Kidney (tissue), 14 donors: ENCODE measurements around the gene URB2. TPM values are rescaled to one million over a fixed set of nuclear protein-coding genes. Genes with fewer than 3 reads are reported as not detected.

ENCODE experiments used
- DNase-seq, 5 donors: peaks; one replicate each; pipeline ENCODE4 v3.0.0-alpha.2; 2013 to 2020
- FAIRE-seq: peaks from 2 replicates; lab custom pipeline; 2012; peaks lifted over from hg19 to GRCh38; lab: Jason Lieb, UNC
- H3K27ac ChIP-seq, 2 donors: one replicate each; pipeline ENCODE4 v1.7.0; 2013; ENCODE audit warnings: low read depth in 2 of 2, low read length in 2 of 2, inconsistent platforms in 1 of 2
- H3K27me3 ChIP-seq: one replicate; pipeline ENCODE4 v1.7.1; 2013; ENCODE audit warnings: low read length, inconsistent platforms; ENCODE audit not compliant: control insufficient read depth, insufficient read depth
- H3K36me3 ChIP-seq, 3 donors: one replicate each; pipeline versions ENCODE4 v1.7.0 to v1.7.1; 2013; ENCODE audit warnings: low read length in 3 of 3, control low read depth in 1 of 3, inconsistent platforms in 1 of 3; ENCODE audit not compliant: insufficient read depth in 3 of 3, control insufficient read depth in 2 of 3
- H3K4me1 ChIP-seq, 3 donors: one replicate each; pipeline versions ENCODE4 v1.7.0 to v1.7.1; 2013; ENCODE audit warnings: low read length in 3 of 3, inconsistent platforms in 1 of 3, low read depth in 1 of 3; ENCODE audit not compliant: control insufficient read depth in 2 of 3, insufficient read depth in 2 of 3
- H3K4me3 ChIP-seq, 3 donors: one replicate each; pipeline versions ENCODE4 v1.7.0 to v1.8.1; 2013; ENCODE audit warnings: low read length in 3 of 3, control low read depth in 1 of 3, inconsistent platforms in 1 of 3
- H3K9ac ChIP-seq, 3 donors: one replicate each; pipeline versions ENCODE4 v1.7.0 to v1.7.1; 2013; ENCODE audit warnings: low read length in 3 of 3, control low read depth in 1 of 3, inconsistent platforms in 1 of 3
- H3K9me3 ChIP-seq, 3 donors: one replicate each; pipeline versions ENCODE4 v1.7.0 to v1.7.1; 2013; ENCODE audit warnings: low read length in 3 of 3, control low read depth in 1 of 3, inconsistent platforms in 1 of 3; ENCODE audit not compliant: control insufficient read depth in 2 of 3, insufficient read depth in 1 of 3
- CTCF ChIP-seq: IDR thresholded peaks from 3 replicates; pipeline ENCODE4 v1.5.1; 2012; ENCODE audit warnings: mild to moderate bottlenecking, moderate library complexity, borderline replicate concordance; ENCODE audit not compliant: insufficient read depth; ENCODE audit errors: extremely low read depth
- intact Hi-C: fragments of 100-400 bp; cut with DNase I; formaldehyde crosslinking; loops from one replicate; pipeline ENCODE4 v1.11.1; 2022
- polyA plus RNA-seq: library from polyadenylated mRNA; stranded (reverse); fragments of 350-450 nt; fragmentation: Illumina TruSeq; extraction: RNeasy Lipid Tissue Mini Kit (QIAGEN cat#74804); gene quantifications from one replicate; pipeline ENCODE4 v1.2.3, GENCODE V29; 2014; ENCODE audit warnings: low read depth, low replicate concordance; ENCODE audit not compliant: insufficient read depth
- total RNA-seq: library from RNA; stranded (reverse); fragmentation: NEBNext Ultra II Directional; extraction: Animal tissue kit (Norgen Biotek cat#: 25700); gene quantifications from one replicate; pipeline ENCODE4 v1.2.1, GENCODE V29; 2021
- donor health status: control.
- donor health status: control.
- donor health status: control.
- donor health status: control.
- donor health status: control.
- donor health status: DM: yes; HTN: yes; CAD: no.
- donor health status: Normal renal cell carcinoma (clear cell type).

Gene URB2
- total and polyA plus RNA-seq, 2 donors from 2014 or later = 1.4 to 8.3 TPM

DNA sequence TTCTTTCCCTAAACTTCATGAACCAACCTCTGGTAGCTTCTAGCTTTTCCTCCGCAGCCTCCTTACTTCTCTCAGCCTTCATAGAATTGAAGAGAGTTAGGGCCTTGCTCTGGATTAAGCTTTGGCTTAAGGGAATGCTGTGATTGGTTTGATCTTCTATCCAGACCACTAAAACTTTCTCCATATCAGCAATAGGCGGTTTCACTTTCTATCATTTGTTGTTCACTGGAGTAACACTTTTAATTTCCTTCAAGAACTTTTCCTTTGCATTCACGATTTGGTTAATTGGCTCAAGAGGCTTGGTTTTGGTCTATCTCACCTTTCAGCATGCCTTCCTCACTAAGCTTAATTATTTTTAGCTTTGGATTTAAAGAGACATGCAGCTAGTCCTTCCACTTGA lies 5.1 kb downstream of the URB2 start:
- H3K36me3 ChIP-seq = peaks cover 0 to 14% (median 6%) of the 10 kb centered on the region in 3 donors
- H3K9me3 ChIP-seq = no peaks in the 10 kb centered on the region
- no peak for TF ChIP-seq CTCF
- H3K4me1 ChIP-seq = no peaks in the 10 kb centered on the region
- intact Hi-C loops = no loop called here
- no peak for FAIRE-seq
- H3K27ac ChIP-seq = no peak overlapping the region
- H3K4me3 ChIP-seq = no peak overlapping the region
- no peak overlapping the region for H3K9ac ChIP-seq
- DNase-seq = no peak
- no peaks in the 10 kb centered on the region for H3K27me3 ChIP-seq

DNA sequence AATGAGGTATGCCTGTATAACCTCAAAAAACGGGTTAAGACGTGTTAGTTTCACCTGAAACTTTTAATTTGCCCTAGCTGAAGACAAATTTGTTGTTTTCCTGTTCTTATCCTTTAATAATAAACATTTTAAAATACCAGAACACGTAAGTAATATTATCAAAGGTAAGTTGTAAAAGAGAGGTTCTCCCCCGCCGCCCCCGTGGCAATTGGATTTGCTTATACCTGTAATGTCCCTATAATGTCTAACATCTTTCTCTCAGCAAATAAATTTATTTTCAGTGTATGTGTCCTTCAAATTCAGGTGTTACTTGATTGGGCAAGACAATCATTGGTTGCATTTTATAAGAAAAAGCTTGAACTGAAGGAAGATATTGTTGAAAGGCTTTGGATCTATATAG lies 5.9 kb downstream of the URB2 start:
- DNase-seq (no peak), FAIRE-seq (no peak)
- Histone ChIP-seq H3K4me1 (no peaks in the 10 kb centered on the region), H3K27ac (no peak overlapping the region), H3K27me3 (no peaks in the 10 kb centered on the region), H3K4me3 (no peak overlapping the region), H3K36me3 (peaks cover 0 to 20% (median 14%) of the 10 kb centered on the region in 3 donors), H3K9ac (no peak overlapping the region), H3K9me3 (no peaks in the 10 kb centered on the region)
- intact Hi-C loops = no loop called here
- TF ChIP-seq CTCF = no peak

DNA sequence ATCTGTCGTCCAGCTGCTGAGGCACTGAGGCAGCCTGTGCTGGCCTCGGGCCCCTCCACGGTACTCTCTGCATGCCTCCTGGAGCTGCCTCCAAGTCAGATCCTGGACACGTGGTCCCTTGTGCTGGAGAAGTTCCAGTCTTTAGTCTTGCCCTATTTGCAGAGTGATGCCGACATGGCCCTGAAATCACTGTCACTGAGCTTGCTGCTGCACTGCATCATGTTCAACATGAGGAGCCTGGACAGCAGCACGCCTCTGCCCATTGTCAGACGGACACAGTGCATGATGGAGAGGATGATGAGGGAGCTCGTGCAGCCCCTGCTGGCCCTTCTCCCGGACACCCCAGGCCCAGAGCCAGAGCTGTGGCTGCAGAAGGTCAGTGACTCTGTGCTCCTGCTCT lies 10.0 kb downstream of the URB2 start:
- intact Hi-C loops = no loop called here
- H3K9ac ChIP-seq = no peak overlapping the region
- H3K4me3 ChIP-seq = no peak overlapping the region
- DNase-seq (no peak), FAIRE-seq (no peak)
- peaks cover 0 to 24% (median 20%) of the 10 kb centered on the region in 3 donors for H3K36me3 ChIP-seq
- no peaks in the 10 kb centered on the region for H3K9me3 ChIP-seq
- TF ChIP-seq CTCF = no peak
- H3K27ac ChIP-seq = no peak overlapping the region
- H3K27me3 ChIP-seq = no peaks in the 10 kb centered on the region
- no peaks in the 10 kb centered on the region for H3K4me1 ChIP-seq

GRCh38 chr1:229637746-229638145 lies 11.7 kb downstream of the URB2 start:
- DNase-seq (no peak), FAIRE-seq (no peak)
- Histone ChIP-seq H3K27me3 (no peaks in the 10 kb centered on the region), H3K9ac (no peak overlapping the region), H3K4me3 (no peak overlapping the region), H3K36me3 (peaks cover 0 to 24% (median 20%) of the 10 kb centered on the region in 3 donors), H3K27ac (no peak overlapping the region), H3K9me3 (no peaks in the 10 kb centered on the region), H3K4me1 (no peaks in the 10 kb centered on the region)
- intact Hi-C loops = no loop called here
- TF ChIP-seq CTCF = no peak
